Peyer's patch (tissue), 4 donors: ENCODE results near the gene IDI1.

Experiments
- POLR2A ChIP-seq, 2 donors: fragments of 450-650 bp; IDR thresholded peaks; one replicate each; pipeline ENCODE4 v1.5.1; 2017; ENCODE audit warnings: antibody characterized with exemption in 2 of 2, mild to moderate bottlenecking in 2 of 2, moderate library complexity in 2 of 2
- TF ChIP-seq, protein P1 (sequence below), 6 experiments: fragments of 450-650 bp in 4 of 6; fragments of 200-600 bp in 2 of 6; sonication (generic) in 1 of 6; IDR thresholded peaks; one replicate each; pipeline ENCODE4 v1.5.1; 2017 to 2019; ENCODE audit warnings: antibody characterized with exemption in 6 of 6, mild to moderate bottlenecking in 3 of 6, moderate library complexity in 1 of 6

GRCh38 chr10:1048349-1048731, 579 bp downstream of the IDI1 start:
- TF ChIP-seq, protein P1, sequence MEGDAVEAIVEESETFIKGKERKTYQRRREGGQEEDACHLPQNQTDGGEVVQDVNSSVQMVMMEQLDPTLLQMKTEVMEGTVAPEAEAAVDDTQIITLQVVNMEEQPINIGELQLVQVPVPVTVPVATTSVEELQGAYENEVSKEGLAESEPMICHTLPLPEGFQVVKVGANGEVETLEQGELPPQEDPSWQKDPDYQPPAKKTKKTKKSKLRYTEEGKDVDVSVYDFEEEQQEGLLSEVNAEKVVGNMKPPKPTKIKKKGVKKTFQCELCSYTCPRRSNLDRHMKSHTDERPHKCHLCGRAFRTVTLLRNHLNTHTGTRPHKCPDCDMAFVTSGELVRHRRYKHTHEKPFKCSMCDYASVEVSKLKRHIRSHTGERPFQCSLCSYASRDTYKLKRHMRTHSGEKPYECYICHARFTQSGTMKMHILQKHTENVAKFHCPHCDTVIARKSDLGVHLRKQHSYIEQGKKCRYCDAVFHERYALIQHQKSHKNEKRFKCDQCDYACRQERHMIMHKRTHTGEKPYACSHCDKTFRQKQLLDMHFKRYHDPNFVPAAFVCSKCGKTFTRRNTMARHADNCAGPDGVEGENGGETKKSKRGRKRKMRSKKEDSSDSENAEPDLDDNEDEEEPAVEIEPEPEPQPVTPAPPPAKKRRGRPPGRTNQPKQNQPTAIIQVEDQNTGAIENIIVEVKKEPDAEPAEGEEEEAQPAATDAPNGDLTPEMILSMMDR (IDR thresholded peaks at IDR 0.05): no peak
- no peak for TF ChIP-seq POLR2A (IDR thresholded peaks at IDR 0.05)
